ENCODE data around the gene STAMBPL1. TPM values are rescaled to one million over a fixed set of nuclear protein-coding genes. Genes with fewer than 3 reads are reported as not detected.

Gene STAMBPL1
- total and polyA plus RNA-seq, 11 donors, result 1.0 to 6.3 (median 3.3) TPM

DNA sequence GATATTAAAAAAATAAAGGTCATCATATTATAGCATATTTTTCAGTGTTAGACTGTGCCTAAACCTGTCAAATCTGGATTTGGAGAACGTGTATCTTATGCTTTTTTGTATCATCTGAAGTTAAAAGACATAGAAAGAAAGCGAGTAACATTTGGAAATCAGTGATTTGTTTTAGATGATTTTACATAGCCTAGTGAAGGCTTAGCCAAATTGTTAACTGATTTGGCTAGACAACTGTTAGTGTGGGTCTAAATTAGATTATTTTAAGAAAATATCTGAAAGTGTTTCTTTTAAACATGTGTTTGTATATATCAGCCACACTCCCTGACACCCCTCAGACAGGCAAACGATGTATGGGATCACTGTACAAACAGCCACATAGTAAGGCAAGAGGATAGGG is 36.9 kb downstream of the STAMBPL1 start:
- Histone ChIP-seq H3K9me3 (no peaks in the 10 kb centered on the region), H3K4me3 (no peak overlapping the region), H3K27ac (no peak overlapping the region), H3K4me1 (peaks cover 0 to 24% (median 3%) of the 10 kb centered on the region in 12 donors), H3K27me3 (no peaks in the 10 kb centered on the region), H3K36me3 (peaks cover 0 to 21% (median 0%) of the 10 kb centered on the region in 9 donors)
- 95 to 97% (median 97%) methylated on average over 3 of the region's 3 CpGs for WGBS, 4 donors
- ATAC-seq (no peak), DNase-seq (no peak)
- intact Hi-C loops (cut with DNase I), result no loop called here
- no peak for TF ChIP-seq POLR2A (IDR thresholded peaks at IDR 0.05)
- TF ChIP-seq, protein P1, sequence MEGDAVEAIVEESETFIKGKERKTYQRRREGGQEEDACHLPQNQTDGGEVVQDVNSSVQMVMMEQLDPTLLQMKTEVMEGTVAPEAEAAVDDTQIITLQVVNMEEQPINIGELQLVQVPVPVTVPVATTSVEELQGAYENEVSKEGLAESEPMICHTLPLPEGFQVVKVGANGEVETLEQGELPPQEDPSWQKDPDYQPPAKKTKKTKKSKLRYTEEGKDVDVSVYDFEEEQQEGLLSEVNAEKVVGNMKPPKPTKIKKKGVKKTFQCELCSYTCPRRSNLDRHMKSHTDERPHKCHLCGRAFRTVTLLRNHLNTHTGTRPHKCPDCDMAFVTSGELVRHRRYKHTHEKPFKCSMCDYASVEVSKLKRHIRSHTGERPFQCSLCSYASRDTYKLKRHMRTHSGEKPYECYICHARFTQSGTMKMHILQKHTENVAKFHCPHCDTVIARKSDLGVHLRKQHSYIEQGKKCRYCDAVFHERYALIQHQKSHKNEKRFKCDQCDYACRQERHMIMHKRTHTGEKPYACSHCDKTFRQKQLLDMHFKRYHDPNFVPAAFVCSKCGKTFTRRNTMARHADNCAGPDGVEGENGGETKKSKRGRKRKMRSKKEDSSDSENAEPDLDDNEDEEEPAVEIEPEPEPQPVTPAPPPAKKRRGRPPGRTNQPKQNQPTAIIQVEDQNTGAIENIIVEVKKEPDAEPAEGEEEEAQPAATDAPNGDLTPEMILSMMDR (IDR thresholded peaks at IDR 0.05), result no peak

DNA sequence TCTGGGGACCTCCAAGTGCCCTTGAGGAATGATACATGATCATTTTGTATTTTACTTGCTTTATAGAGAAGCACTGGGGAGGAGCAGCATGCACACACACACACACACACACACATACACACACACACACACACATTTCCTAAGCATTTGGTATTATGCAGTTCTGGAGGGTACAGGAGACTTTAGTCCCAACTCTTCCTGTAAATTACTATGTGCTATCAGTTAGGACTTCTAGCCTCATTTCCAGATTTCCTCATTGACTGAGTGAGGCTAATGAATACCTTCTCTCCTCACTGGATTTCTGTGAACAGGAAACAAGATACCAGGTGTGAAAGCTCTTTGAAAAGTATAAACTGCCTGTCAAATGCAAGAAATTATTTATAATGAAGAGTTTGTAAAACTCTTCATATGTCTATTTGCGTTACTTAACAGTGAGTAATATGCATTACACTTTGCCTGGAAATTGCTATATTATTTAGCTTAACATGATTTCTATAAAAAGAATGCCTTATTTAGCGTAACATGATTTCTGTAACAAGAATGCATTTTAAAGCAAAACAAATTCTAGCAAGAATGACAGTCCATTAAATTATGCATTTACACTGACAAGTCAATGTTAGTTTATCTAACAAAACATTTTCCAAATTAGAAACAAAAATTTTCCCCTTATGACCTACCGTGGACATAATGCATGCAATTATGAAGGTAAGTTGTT is 38.3 kb downstream of the STAMBPL1 start:
- DNase-seq (no peak), ATAC-seq (no peak)
- Histone ChIP-seq H3K27me3 (no peaks in the 10 kb centered on the region), H3K36me3 (peaks cover 0 to 20% (median 0%) of the 10 kb centered on the region in 9 donors), H3K4me1 (peaks cover 0 to 22% (median 3%) of the 10 kb centered on the region in 12 donors), H3K9me3 (no peaks in the 10 kb centered on the region), H3K27ac (no peak overlapping the region), H3K4me3 (no peak overlapping the region)
- TF ChIP-seq, protein P1 (IDR thresholded peaks at IDR 0.05), result no peak
- no peak for TF ChIP-seq POLR2A (IDR thresholded peaks at IDR 0.05)
- intact Hi-C loops (cut with DNase I), result no loop called here
- 94 to 97% (median 96%) methylated on average over 3 of the region's 3 CpGs for WGBS, 4 donors

DNA sequence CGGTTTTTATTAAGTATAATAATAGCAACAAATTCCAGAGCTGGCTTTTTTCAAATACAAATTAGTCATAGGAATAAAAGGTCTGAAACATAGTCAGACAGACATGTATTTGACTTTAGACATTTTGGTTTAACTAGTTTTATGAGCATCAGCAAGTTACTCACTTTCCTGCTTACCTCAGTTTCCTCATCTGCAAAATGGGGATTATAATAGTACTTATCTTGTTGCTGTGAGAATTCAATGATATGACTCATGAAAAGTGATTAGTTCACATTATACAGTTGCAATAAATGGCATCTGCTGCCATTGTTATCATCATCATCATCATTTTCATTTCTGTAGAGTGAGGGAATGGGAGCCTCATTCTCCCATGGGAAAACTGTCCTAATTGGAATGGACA is 39.0 kb downstream of the STAMBPL1 start:
- no peak for TF ChIP-seq POLR2A (IDR thresholded peaks at IDR 0.05)
- TF ChIP-seq, protein P1 (IDR thresholded peaks at IDR 0.05), result no peak
- intact Hi-C loops (cut with DNase I), result no loop called here
- DNase-seq (no peak), ATAC-seq (no peak)
- no peak overlapping the region for H3K4me3 ChIP-seq
- peaks cover 0 to 20% (median 0%) of the 10 kb centered on the region in 9 donors for H3K36me3 ChIP-seq
- H3K27me3 ChIP-seq, result no peaks in the 10 kb centered on the region
- H3K4me1 ChIP-seq, result peaks cover 0 to 16% (median 3%) of the 10 kb centered on the region in 12 donors
- WGBS, 4 donors, result 92 to 93% (median 92%) methylated on average over 1 of the region's 1 CpG
- no peak overlapping the region for H3K27ac ChIP-seq
- no peaks in the 10 kb centered on the region for H3K9me3 ChIP-seq

DNA sequence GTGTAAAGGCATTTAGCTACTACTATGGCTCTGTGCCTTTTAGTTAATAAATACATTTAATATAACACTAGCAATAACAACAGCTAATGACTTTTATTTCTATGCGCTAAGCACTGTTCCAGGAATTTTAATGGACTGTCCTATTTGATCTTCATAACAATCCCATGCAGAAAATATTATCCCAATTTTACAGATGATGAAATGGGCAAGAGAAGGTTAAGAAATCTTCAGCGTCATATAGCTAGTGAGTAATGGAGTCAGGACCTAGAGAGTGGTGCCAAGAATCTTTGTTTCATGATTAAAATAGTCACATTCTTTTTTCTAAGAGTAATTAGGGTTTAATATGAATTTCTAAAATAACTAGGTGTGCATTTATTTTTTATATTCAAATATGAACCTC is 40.2 kb downstream of the STAMBPL1 start:
- no peak overlapping the region for H3K4me3 ChIP-seq
- TF ChIP-seq, protein P1 (IDR thresholded peaks at IDR 0.05), result no peak
- no peak for TF ChIP-seq POLR2A (IDR thresholded peaks at IDR 0.05)
- no peak for ATAC-seq
- H3K27me3 ChIP-seq, result no peaks in the 10 kb centered on the region
- WGBS, 4 donors, result 48 to 51% (median 50%) methylated on average over 2 of the region's 2 CpGs
- H3K36me3 ChIP-seq, result peaks cover 0 to 15% (median 0%) of the 10 kb centered on the region in 9 donors
- no peaks in the 10 kb centered on the region for H3K9me3 ChIP-seq
- intact Hi-C loops (cut with DNase I), result no loop called here
- H3K4me1 ChIP-seq, result peaks cover 0 to 20% (median 3%) of the 10 kb centered on the region in 12 donors
- H3K27ac ChIP-seq, result no peak overlapping the region
- DNase-seq, result no peak

Measured in heart left ventricle (tissue), 16 donors.